CD14-positive monocyte (primary cell): ENCODE data around the gene LRRC10B. TPM values are rescaled to one million over a fixed set of nuclear protein-coding genes. Genes with fewer than 3 reads are reported as not detected.
A peak's percentile ranks its signal among the peaks of the same experiment; 100 is the strongest.

Experiments
- DNase-seq, 3 donors: peaks; one replicate each; pipeline ENCODE4 v3.0.0-alpha.2; 2011 to 2022
- H2AFZ ChIP-seq: 2 replicates; pipeline ENCODE4 v1.6.0; 2012; ENCODE audit warnings: mild to moderate bottlenecking, low read depth, low read length, inconsistent platforms; ENCODE audit not compliant: insufficient read depth, poor library complexity, severe bottlenecking
- H3K27ac ChIP-seq, 2 donors: 1 replicate in 1 of 2; 2 replicates in 1 of 2; pipeline ENCODE4 v1.5.1; 2012 to 2013; ENCODE audit warnings: low read length in 2 of 2, control low read depth in 1 of 2, inconsistent platforms in 1 of 2, low read depth in 1 of 2, mild to moderate bottlenecking in 1 of 2
- H3K27me3 ChIP-seq, 2 donors: one replicate each; pipeline versions ENCODE4 v1.6.0 to v1.6.1; 2011 to 2013; ENCODE audit warnings: low read length in 2 of 2; ENCODE audit not compliant: control insufficient read depth in 2 of 2, insufficient read depth in 2 of 2
- H3K36me3 ChIP-seq, 2 donors: replicated peaks in 1 of 2; 1 replicate in 1 of 2; 2 replicates in 1 of 2; pipeline versions ENCODE4 v1.5.1 to v1.6.1; 2012 to 2013; ENCODE audit warnings: low read length in 2 of 2, control low read depth in 1 of 2, inconsistent platforms in 1 of 2, mild to moderate bottlenecking in 1 of 2; ENCODE audit not compliant: insufficient read depth in 2 of 2, control insufficient read depth in 1 of 2
- H3K4me1 ChIP-seq, 2 donors: 1 replicate in 1 of 2; 2 replicates in 1 of 2; pipeline versions ENCODE4 v1.5.1 to v1.6.1; 2012 to 2013; ENCODE audit warnings: low read length in 2 of 2, control low read depth in 1 of 2, inconsistent platforms in 1 of 2, mild to moderate bottlenecking in 1 of 2, moderate library complexity in 1 of 2; ENCODE audit not compliant: insufficient read depth in 2 of 2, control insufficient read depth in 1 of 2
- H3K4me2 ChIP-seq: replicated peaks from 2 replicates; pipeline ENCODE3; 2012; ENCODE audit warnings: low read length, moderate library complexity, mild to moderate bottlenecking; ENCODE audit not compliant: poor library complexity, severe bottlenecking; ENCODE audit errors: extremely low read depth
- H3K4me3 ChIP-seq, 3 experiments: fragments of 200-600 bp in 1 of 3; sonication (generic) in 1 of 3; replicated peaks in 1 of 3; 1 replicate in 2 of 3; 2 replicates in 1 of 3; pipeline ENCODE4 v1.5.1; 2011 to 2013; ENCODE audit warnings: low read length in 3 of 3, mild to moderate bottlenecking in 3 of 3, control low read depth in 2 of 3, low read depth in 2 of 3, inconsistent platforms in 1 of 3, moderate library complexity in 1 of 3
- H3K79me2 ChIP-seq: 2 replicates; pipeline ENCODE4 v1.6.0; 2012; ENCODE audit warnings: mild to moderate bottlenecking, control low read depth, inconsistent platforms, low read length, moderate library complexity; ENCODE audit not compliant: insufficient read depth
- H3K9ac ChIP-seq: 2 replicates; pipeline ENCODE4 v1.6.0; 2017; ENCODE audit warnings: low read length, mild to moderate bottlenecking; ENCODE audit not compliant: insufficient read depth, poor library complexity, severe bottlenecking
- H3K9me3 ChIP-seq, 2 donors: replicated peaks in 1 of 2; 1 replicate in 1 of 2; 2 replicates in 1 of 2; pipeline versions ENCODE4 v1.5.1 to v1.6.1; 2012 to 2013; ENCODE audit warnings: low read length in 2 of 2, control low read depth in 1 of 2; ENCODE audit not compliant: control insufficient read depth in 1 of 2, insufficient read depth in 1 of 2
- H4K20me1 ChIP-seq: 2 replicates; pipeline ENCODE4 v1.6.0; 2012; ENCODE audit warnings: mild to moderate bottlenecking, low read length, control low read depth, moderate library complexity; ENCODE audit not compliant: insufficient read depth
- H3K27ac Mint-ChIP-seq, 7 donors: one replicate each; pipeline ENCODE4 v1.8.0; 2020; ENCODE audit warnings: mild to moderate bottlenecking in 7 of 7, mixed read lengths in 7 of 7, moderate library complexity in 6 of 7, inconsistent platforms in 2 of 7
- H3K27me3 Mint-ChIP-seq, 3 donors: one replicate each; pipeline ENCODE4 v1.8.0; 2021 to 2022; ENCODE audit warnings: low read depth in 3 of 3, mild to moderate bottlenecking in 3 of 3, mixed read lengths in 3 of 3, moderate library complexity in 3 of 3, inconsistent platforms in 1 of 3
- H3K36me3 Mint-ChIP-seq, 2 donors: one replicate each; pipeline ENCODE4 v1.8.0; 2020; ENCODE audit warnings: mixed read lengths in 2 of 2, inconsistent platforms in 1 of 2, mild to moderate bottlenecking in 1 of 2
- H3K4me1 Mint-ChIP-seq: one replicate; pipeline ENCODE4 v1.8.0; 2020; ENCODE audit warnings: mild to moderate bottlenecking, mixed read lengths
- H3K4me3 Mint-ChIP-seq, 2 donors: one replicate each; pipeline ENCODE4 v1.8.0; 2020; ENCODE audit warnings: mild to moderate bottlenecking in 2 of 2, mixed read lengths in 2 of 2, moderate library complexity in 1 of 2
- H3K9me3 Mint-ChIP-seq, 7 donors: one replicate each; pipeline ENCODE4 v1.8.0; 2020 to 2022; ENCODE audit warnings: mixed read lengths in 7 of 7, mild to moderate bottlenecking in 6 of 7, moderate library complexity in 6 of 7, inconsistent platforms in 2 of 7
- WGBS: methylation state at CpG from one replicate; pipeline ENCODE4 v1.1.5; 2013; ENCODE audit warnings: missing lambda C conversion rate; ENCODE audit not compliant: insufficient coverage; 5-methylcytosine and 5-hydroxymethylcytosine counted together
- intact Hi-C, 2 donors: fragments of 100-400 bp; cut with micrococcal nuclease; formaldehyde crosslinking; loops; one replicate each; pipeline versions ENCODE4 v1.15.0 to v1.15.1; 2023
- polyA plus RNA-seq, 3 donors: library from polyadenylated mRNA; depleted of rRNA in 1 of 3; unstranded in 2 of 3; stranded (reverse) in 1 of 3; fragments of 300-500 nt in 2 of 3; fragments of >200 nt in 1 of 3; fragmentation: Illumina TruSeq in 2 of 3; gene quantifications; 1 replicate in 2 of 3; 2 replicates in 1 of 3; pipeline ENCODE4 v1.2.3, GENCODE V29; 2012 to 2021
- TF ChIP-seq, protein P1 (sequence below): fragments of 200-600 bp; IDR thresholded peaks from one replicate; pipeline ENCODE4 v1.8.0; 2022; ENCODE audit warnings: antibody characterized with exemption, mild to moderate bottlenecking

Gene LRRC10B
- polyA plus RNA-seq, 3 donors: not detected

DNA sequence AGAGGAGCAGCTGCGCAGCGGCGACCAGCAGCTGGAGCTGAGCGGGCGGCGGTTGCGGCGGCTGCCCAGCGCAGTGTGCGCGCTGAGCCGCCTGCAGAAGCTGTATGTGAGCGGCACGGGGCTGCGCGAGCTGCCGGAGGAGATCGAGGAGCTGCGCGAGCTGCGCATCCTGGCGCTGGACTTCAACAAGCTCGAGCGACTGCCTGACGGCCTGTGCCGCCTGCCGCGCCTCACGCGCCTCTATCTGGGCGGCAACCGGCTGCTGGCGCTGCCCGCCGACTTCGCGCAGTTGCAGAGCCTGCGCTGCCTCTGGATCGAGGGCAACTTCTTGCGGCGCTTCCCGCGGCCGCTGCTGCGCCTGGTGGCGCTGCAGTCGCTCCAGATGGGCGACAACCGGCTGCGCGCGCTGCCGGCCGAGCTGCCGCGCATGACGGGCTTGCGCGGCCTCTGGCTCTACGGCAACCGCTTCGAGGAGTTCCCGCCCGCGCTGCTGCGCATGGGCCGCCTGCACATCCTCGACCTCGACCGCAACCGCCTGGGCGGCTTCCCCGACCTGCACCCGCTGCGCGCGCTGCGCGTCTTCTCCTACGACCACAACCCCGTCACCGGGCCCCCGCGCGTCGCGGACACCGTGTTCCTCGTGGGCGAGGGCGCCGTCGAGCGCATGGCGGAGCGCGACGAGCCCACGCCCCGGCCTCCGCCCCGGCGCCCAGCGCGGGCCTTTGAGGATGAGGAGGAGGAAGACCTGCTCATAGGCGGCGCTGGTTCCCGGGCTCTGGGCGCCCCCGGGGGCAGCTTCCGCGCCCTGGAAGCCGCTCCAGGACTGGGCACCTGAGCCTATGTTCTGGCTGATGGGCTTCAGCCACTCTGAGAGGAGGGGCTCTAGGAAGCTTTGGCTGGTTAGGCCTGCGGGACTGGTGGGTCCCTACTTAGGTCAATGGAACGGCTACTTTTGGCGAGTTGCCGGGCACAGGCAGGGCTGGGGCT is 787 bp downstream of the LRRC10B start:
- peaks cover 0 to 18% (median 4%) of the 10 kb centered on the region in 7 donors for H3K9me3 Mint-ChIP-seq

More for the DNA sequence above, 787 bp downstream of the LRRC10B start:
- 4% methylated on average over 116 of the region's 117 CpGs for WGBS
- Histone ChIP-seq H3K36me3 (no peaks in the 10 kb centered on the region), H2AFZ (peak overlapping the region; percentile 65), H3K27ac (no peak overlapping the region), H3K9me3 (peaks cover 0 to 15% of the 10 kb centered on the region in 2 donors), H4K20me1 (no peaks in the 10 kb centered on the region), H3K9ac (no peak overlapping the region), H3K79me2 (no peaks in the 10 kb centered on the region), H3K4me2 (peak overlapping the region; percentile 63), H3K4me1 (peaks cover 4 to 21% of the 10 kb centered on the region in 2 donors), H3K4me3 (peak overlapping the region in 1 of 3 experiments; percentile 44), H3K27me3 (peaks cover 27 to 50% of the 10 kb centered on the region in 2 donors)
- peaks cover 9% of the 10 kb centered on the region for H3K4me1 Mint-ChIP-seq
- peaks cover 0 to 1% of the 10 kb centered on the region in 2 donors for H3K36me3 Mint-ChIP-seq
- intact Hi-C loops: no loop called here
- DNase-seq: peak; percentile 34 to 57 (median 52)
- H3K27ac Mint-ChIP-seq: no peak overlapping the region
- H3K27me3 Mint-ChIP-seq: peaks cover 54 to 71% (median 59%) of the 10 kb centered on the region in 3 donors
- peak overlapping the region; percentile 4 to 67 for H3K4me3 Mint-ChIP-seq
- TF ChIP-seq, protein P1, sequence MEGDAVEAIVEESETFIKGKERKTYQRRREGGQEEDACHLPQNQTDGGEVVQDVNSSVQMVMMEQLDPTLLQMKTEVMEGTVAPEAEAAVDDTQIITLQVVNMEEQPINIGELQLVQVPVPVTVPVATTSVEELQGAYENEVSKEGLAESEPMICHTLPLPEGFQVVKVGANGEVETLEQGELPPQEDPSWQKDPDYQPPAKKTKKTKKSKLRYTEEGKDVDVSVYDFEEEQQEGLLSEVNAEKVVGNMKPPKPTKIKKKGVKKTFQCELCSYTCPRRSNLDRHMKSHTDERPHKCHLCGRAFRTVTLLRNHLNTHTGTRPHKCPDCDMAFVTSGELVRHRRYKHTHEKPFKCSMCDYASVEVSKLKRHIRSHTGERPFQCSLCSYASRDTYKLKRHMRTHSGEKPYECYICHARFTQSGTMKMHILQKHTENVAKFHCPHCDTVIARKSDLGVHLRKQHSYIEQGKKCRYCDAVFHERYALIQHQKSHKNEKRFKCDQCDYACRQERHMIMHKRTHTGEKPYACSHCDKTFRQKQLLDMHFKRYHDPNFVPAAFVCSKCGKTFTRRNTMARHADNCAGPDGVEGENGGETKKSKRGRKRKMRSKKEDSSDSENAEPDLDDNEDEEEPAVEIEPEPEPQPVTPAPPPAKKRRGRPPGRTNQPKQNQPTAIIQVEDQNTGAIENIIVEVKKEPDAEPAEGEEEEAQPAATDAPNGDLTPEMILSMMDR: peak; percentile 46
